DMS153 treated with DMSO at 0.1 percent for 48 hours (cell line): Measurements from ENCODE around the gene CHST5.

Source experiments
- DNase-seq: peaks from one replicate; lab custom pipeline; 2025; ENCODE audit not compliant: unreplicated experiment; lab: John Stamatoyannopoulos, UW

The CHST5 gene

GRCh38 chr16:75535901-75536300 is at the start of gene CHST5:
CHST5 (minus strand) TSS chr16:75536108; CDS start chr16:75530384, 5,724 bp downstream.
- DNase-seq = no peak

- DNase-seq = no peak
These were observed 48.2 kb upstream of the CHST5 start for GRCh38 chr16:75584108-75584507.

GRCh38 chr16:75579281-75579834 is 43.5 kb upstream of the CHST5 start:
- DNase-seq = no peak

- DNase-seq = no peak
These were observed 42.8 kb upstream of the CHST5 start for GRCh38 chr16:75578725-75579124.

- DNase-seq = no peak
These were observed 42.3 kb upstream of the CHST5 start for GRCh38 chr16:75578212-75578611.

- no peak for DNase-seq
These were observed 40.5 kb upstream of the CHST5 start for GRCh38 chr16:75576384-75576811.

- no peak for DNase-seq
These were observed 40.0 kb upstream of the CHST5 start for GRCh38 chr16:75575958-75576357.

- DNase-seq = no peak
These were observed 38.0 kb upstream of the CHST5 start for GRCh38 chr16:75573955-75574354.

GRCh38 chr16:75572864-75573542 is 37.1 kb upstream of the CHST5 start:
- DNase-seq = no peak

- no peak for DNase-seq
These were observed 34.6 kb upstream of the CHST5 start for GRCh38 chr16:75570396-75571065.

GRCh38 chr16:75567911-75568310 is 32.0 kb upstream of the CHST5 start:
- no peak for DNase-seq

GRCh38 chr16:75566758-75567255 is 30.9 kb upstream of the CHST5 start:
- no peak for DNase-seq

GRCh38 chr16:75566040-75566757 is 30.3 kb upstream of the CHST5 start, which contains the start of gene GABARAPL2:
GABARAPL2 (plus strand) TSS chr16:75566379; CDS start chr16:75566487, 108 bp downstream.
- peak; percentile 72 for DNase-seq

- no peak for DNase-seq
These were observed 29.7 kb upstream of the CHST5 start for GRCh38 chr16:75565640-75566039.

GRCh38 chr16:75559564-75560372 is 23.9 kb upstream of the CHST5 start:
- no peak for DNase-seq

- DNase-seq = no peak
These were observed 23.0 kb upstream of the CHST5 start for GRCh38 chr16:75558846-75559401.

GRCh38 chr16:75556431-75556950 is 20.6 kb upstream of the CHST5 start:
- DNase-seq = no peak

GRCh38 chr16:75555707-75556430 is 20.0 kb upstream of the CHST5 start, which contains the start of gene TMEM231:
TMEM231 (minus strand) TSS chr16:75556252; CDS start chr16:75556209, 43 bp downstream.
- peak; percentile 88 for DNase-seq

GRCh38 chr16:75555213-75555706 is 19.4 kb upstream of the CHST5 start:
- peak; percentile 80 for DNase-seq
